ENCODE data around the gene PTPRB.

DNA sequence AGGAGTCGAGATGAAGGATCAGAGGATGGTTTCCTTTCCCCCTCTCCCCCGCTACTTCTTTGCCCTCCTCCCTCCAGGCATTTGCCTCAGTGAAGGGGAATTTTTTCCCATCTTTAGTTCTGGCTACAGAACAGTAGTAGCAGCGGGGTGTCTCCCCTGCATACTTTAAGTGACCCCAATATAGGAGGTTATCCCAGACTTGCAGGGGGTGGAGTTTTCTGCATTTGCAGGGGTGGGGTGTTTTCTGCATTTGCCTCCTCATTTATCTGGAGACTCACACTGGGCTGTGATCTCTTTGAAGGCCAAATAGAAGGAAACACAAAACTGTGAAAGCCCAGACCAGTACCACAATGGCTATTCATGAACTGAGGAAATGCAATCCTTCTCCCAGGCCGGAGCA, 19.8 kb downstream of the PTPRB start:
- TF ChIP-seq POLR2A (IDR thresholded peaks at IDR 0.05), result no peak
- TF ChIP-seq, protein P1, sequence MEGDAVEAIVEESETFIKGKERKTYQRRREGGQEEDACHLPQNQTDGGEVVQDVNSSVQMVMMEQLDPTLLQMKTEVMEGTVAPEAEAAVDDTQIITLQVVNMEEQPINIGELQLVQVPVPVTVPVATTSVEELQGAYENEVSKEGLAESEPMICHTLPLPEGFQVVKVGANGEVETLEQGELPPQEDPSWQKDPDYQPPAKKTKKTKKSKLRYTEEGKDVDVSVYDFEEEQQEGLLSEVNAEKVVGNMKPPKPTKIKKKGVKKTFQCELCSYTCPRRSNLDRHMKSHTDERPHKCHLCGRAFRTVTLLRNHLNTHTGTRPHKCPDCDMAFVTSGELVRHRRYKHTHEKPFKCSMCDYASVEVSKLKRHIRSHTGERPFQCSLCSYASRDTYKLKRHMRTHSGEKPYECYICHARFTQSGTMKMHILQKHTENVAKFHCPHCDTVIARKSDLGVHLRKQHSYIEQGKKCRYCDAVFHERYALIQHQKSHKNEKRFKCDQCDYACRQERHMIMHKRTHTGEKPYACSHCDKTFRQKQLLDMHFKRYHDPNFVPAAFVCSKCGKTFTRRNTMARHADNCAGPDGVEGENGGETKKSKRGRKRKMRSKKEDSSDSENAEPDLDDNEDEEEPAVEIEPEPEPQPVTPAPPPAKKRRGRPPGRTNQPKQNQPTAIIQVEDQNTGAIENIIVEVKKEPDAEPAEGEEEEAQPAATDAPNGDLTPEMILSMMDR (IDR thresholded peaks at IDR 0.05), result no peak
